Hepatocyte (in vitro differentiated cells): ENCODE data around the gene PPM1H.

Source experiments
- EZH2phosphoT487 ChIP-seq: fragments of 200-600 bp; sonication (generic); IDR thresholded peaks from one replicate; pipeline ENCODE4 v1.6.1; 2018; ENCODE audit warnings: antibody characterized with exemption, mild to moderate bottlenecking, low read depth, moderate library complexity; ENCODE audit not compliant: unreplicated experiment, severe bottlenecking
- TF ChIP-seq, protein P1 (sequence below): fragments of 200-600 bp; sonication (generic); IDR thresholded peaks from 2 replicates; pipeline ENCODE4 v1.5.1; 2016; ENCODE audit warnings: antibody characterized with exemption, mild to moderate bottlenecking; ENCODE audit not compliant: poor library complexity

DNA sequence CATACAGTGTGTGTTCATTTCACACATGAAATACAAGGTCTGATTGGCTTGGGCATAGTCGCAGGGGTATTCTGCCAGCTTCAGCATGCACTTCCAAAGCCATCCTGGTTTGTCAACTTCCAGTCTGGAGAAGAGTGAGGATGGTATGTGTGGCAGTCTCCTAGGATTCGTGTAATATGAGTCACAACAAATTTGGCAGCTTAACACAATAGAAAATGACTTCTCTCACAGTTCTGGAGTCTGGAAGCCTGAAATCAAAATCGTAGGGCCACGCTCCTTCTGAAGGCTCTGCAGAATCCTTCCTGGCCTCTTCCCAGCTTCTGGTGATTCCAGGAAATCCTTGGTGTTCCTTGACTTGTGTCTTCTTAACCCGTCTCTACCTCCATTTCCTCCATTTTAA, 167.5 kb downstream of the PPM1H start:
- TF ChIP-seq, protein P1, sequence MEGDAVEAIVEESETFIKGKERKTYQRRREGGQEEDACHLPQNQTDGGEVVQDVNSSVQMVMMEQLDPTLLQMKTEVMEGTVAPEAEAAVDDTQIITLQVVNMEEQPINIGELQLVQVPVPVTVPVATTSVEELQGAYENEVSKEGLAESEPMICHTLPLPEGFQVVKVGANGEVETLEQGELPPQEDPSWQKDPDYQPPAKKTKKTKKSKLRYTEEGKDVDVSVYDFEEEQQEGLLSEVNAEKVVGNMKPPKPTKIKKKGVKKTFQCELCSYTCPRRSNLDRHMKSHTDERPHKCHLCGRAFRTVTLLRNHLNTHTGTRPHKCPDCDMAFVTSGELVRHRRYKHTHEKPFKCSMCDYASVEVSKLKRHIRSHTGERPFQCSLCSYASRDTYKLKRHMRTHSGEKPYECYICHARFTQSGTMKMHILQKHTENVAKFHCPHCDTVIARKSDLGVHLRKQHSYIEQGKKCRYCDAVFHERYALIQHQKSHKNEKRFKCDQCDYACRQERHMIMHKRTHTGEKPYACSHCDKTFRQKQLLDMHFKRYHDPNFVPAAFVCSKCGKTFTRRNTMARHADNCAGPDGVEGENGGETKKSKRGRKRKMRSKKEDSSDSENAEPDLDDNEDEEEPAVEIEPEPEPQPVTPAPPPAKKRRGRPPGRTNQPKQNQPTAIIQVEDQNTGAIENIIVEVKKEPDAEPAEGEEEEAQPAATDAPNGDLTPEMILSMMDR: no peak
- TF ChIP-seq EZH2phosphoT487: no peak
